ENCODE measurements around the gene SPTBN1. TPM values are rescaled to one million over a fixed set of nuclear protein-coding genes. Genes with fewer than 3 reads are reported as not detected.

SPTBN1 gene
- total and polyA plus RNA-seq, 2 of the 4 experiments (the other 2 are of a cell fraction), result 49.1 to 241 TPM

DNA sequence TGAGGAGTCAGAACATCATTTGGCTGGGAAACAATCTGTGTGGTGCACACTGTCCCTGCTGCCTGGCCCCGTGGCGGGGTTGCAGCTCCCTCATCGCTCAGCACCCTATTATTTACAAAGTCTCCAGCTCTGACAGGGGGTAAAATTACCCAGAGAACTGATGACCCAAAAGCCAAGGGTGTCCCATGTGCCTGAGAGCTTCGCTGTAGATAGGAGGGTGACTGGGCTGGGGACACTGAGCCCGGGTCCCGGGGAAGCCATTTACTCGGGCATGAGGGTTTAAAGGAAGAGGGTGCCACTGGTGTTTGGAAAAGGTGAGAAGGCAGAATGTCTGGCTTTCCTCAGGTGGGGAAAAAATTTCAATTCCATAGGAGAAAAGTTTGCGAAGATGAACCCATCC lies 219.2 kb downstream of the SPTBN1 start:
- in situ Hi-C loops (cut with MboI; ENCODE audit: low sequenced_read_pairs), result no loop called here

More for the DNA sequence above, 219.2 kb downstream of the SPTBN1 start:
- no TSS peak for BruUV-seq (replicated peaks)
- dilution Hi-C loops (cut with HindIII; ENCODE audit: low sequenced_read_pairs, unreplicated experiment), result no loop called here
- Histone ChIP-seq H3K36me3 (ENCODE audit: control insufficient read depth, insufficient read depth, low read length) (peaks cover 2% of the 10 kb centered on the region; the same call in 1 of the 2 replicates), H2BK120ac (ENCODE audit: low read depth, low read length) (no peak overlapping the region), H2AK9ac (replicated peaks; ENCODE audit: low read depth, low read length, poor library complexity) (no peak overlapping the region), H3K23ac (ENCODE audit: low read depth, low read length) (no peak overlapping the region), H3K4me3 (ENCODE audit: insufficient read depth, low read depth, low read length) (no peak overlapping the region), H2BK20ac (ENCODE audit: low read depth, low read length) (no peak overlapping the region), H3K27me3 (ENCODE audit: control insufficient read depth, insufficient read depth, low read length) (no peaks in the 10 kb centered on the region), H3K9me3 (ENCODE audit: control insufficient read depth, insufficient read depth, low read length) (no peaks in the 10 kb centered on the region), H3K4me2 (ENCODE audit: low read depth, low read length) (no peak overlapping the region), H3K9me1 (ENCODE audit: insufficient read depth, low read length) (peaks cover 13% of the 10 kb centered on the region), H4K8ac (ENCODE audit: low read depth in 2 of 2, low read length in 2 of 2) (no peak overlapping the region), H3K56ac (ENCODE audit: extremely low read depth, insufficient read depth, low read length) (no peak overlapping the region), H3K4me1 (ENCODE audit: control insufficient read depth, insufficient read depth, low read length) (peaks cover 15% of the 10 kb centered on the region), H4K91ac (ENCODE audit: insufficient read depth, low read depth, low read length) (no peak overlapping the region), H3K18ac (ENCODE audit: low read depth, low read length) (no peak overlapping the region), H2BK15ac (ENCODE audit: low read depth, low read length) (no peak overlapping the region), H2AFZ (replicated peaks; ENCODE audit: low read length, poor library complexity) (no peak overlapping the region), H3K9ac (ENCODE audit: low read depth, low read length) (no peak overlapping the region), H4K20me1 (ENCODE audit: insufficient read depth, low read length) (no peaks in the 10 kb centered on the region), H4K5ac (ENCODE audit: low read depth, low read length) (no peak overlapping the region), H3K14ac (replicated peaks; ENCODE audit: low read depth, low read length) (no peak overlapping the region), H3K4ac (ENCODE audit: low read depth, low read length) (no peak overlapping the region), H2BK5ac (ENCODE audit: low read depth, low read length, poor library complexity, severe bottlenecking) (no peak overlapping the region), H3K79me1 (ENCODE audit: low read depth in 1 of 2, low read length in 2 of 2) (peaks cover 0 to 8% of the 10 kb centered on the region in 2 experiments; a peak in 2 of 4 replicates), H3K27ac (ENCODE audit: insufficient read depth, low read length) (no peak overlapping the region), H2AK5ac (ENCODE audit: low read depth, low read length) (no peak overlapping the region)
- intact Hi-C loops (cut with micrococcal nuclease), result no loop called here
- ChIA-PET POLR2A (ENCODE audit: unreplicated experiment) (no interaction called here), CTCF (no interaction called here)
- DNase-seq (no peak), ATAC-seq (ENCODE audit: low read depth) (no peak)
- no CpG with 5 or more reads among the region's 8 CpGs for WGBS, 2 experiments (ENCODE audit: extremely low coverage in 2 of 2, insufficient read length in 1 of 2)
- TF ChIP-seq NFE2L2 (IDR thresholded peaks at IDR 0.05; ENCODE audit: low read depth, low read length) (no peak), FOS (IDR thresholded peaks at IDR 0.05; ENCODE audit: low read depth, low read length) (no peak), RFX5 (IDR thresholded peaks at IDR 0.05; ENCODE audit: low read depth, low read length) (no peak), POLR2A (IDR thresholded peaks at IDR 0.05; ENCODE audit: low read depth, low read length) (no peak), BHLHE40 (IDR thresholded peaks at IDR 0.05; ENCODE audit: low read depth, low read length) (no peak), MXI1 (IDR thresholded peaks at IDR 0.05; ENCODE audit: borderline replicate concordance, low read depth, low read length) (no peak), MAFK (IDR thresholded peaks at IDR 0.05; ENCODE audit: low read depth, low read length) (no peak), CEBPB (IDR thresholded peaks at IDR 0.05; ENCODE audit: low read depth, low read length) (no peak)
- TF ChIP-seq, protein P1, sequence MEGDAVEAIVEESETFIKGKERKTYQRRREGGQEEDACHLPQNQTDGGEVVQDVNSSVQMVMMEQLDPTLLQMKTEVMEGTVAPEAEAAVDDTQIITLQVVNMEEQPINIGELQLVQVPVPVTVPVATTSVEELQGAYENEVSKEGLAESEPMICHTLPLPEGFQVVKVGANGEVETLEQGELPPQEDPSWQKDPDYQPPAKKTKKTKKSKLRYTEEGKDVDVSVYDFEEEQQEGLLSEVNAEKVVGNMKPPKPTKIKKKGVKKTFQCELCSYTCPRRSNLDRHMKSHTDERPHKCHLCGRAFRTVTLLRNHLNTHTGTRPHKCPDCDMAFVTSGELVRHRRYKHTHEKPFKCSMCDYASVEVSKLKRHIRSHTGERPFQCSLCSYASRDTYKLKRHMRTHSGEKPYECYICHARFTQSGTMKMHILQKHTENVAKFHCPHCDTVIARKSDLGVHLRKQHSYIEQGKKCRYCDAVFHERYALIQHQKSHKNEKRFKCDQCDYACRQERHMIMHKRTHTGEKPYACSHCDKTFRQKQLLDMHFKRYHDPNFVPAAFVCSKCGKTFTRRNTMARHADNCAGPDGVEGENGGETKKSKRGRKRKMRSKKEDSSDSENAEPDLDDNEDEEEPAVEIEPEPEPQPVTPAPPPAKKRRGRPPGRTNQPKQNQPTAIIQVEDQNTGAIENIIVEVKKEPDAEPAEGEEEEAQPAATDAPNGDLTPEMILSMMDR (conservative IDR thresholded peaks at IDR 0.05; ENCODE audit: low read depth, low read length), result no peak
- TF ChIP-seq, protein P2, sequence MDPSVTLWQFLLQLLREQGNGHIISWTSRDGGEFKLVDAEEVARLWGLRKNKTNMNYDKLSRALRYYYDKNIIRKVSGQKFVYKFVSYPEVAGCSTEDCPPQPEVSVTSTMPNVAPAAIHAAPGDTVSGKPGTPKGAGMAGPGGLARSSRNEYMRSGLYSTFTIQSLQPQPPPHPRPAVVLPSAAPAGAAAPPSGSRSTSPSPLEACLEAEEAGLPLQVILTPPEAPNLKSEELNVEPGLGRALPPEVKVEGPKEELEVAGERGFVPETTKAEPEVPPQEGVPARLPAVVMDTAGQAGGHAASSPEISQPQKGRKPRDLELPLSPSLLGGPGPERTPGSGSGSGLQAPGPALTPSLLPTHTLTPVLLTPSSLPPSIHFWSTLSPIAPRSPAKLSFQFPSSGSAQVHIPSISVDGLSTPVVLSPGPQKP (IDR thresholded peaks at IDR 0.05; ENCODE audit: borderline replicate concordance, low read depth, low read length), result no peak

All from IMR-90 (cell line).